ENCODE data around the gene ENPP7. TPM values are rescaled to one million over a fixed set of nuclear protein-coding genes. Genes with fewer than 3 reads are reported as not detected.

ENPP7 gene
- total RNA-seq, 1 donor from 2014 or later, result not detected

DNA sequence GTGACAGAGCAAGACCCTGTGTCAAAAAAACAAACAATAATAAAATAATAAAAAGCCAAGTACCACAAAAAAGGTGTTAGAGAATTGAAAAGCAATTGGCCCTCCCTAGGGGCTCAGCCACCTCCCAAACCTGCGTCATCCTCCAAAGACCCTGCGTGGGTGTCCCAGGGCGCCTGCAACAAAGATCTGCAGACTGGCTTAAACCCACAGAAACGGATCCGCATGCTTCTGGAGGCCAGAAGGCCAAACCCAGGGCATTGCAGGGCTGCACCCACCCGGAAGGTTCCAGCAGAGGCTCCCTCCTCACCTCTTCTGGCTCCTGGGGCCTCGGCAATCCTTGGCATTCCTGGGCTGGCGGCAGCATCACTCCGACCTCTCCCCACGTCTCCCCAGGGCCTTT, 1.5 kb downstream of the ENPP7 start:
- no peaks in the 10 kb centered on the region for H3K9me3 Mint-ChIP-seq
- H3K4me1 Mint-ChIP-seq, result peaks cover 9% of the 10 kb centered on the region
- intact Hi-C loops (cut with micrococcal nuclease), result no loop called here
- no peak for DNase-seq
- peak overlapping the region; percentile 60 for H3K4me3 Mint-ChIP-seq
- no peaks in the 10 kb centered on the region for H3K36me3 Mint-ChIP-seq (ENCODE audit: low read depth)
- no peaks in the 10 kb centered on the region for H3K27me3 Mint-ChIP-seq
- no peak overlapping the region for H3K27ac Mint-ChIP-seq

DNA sequence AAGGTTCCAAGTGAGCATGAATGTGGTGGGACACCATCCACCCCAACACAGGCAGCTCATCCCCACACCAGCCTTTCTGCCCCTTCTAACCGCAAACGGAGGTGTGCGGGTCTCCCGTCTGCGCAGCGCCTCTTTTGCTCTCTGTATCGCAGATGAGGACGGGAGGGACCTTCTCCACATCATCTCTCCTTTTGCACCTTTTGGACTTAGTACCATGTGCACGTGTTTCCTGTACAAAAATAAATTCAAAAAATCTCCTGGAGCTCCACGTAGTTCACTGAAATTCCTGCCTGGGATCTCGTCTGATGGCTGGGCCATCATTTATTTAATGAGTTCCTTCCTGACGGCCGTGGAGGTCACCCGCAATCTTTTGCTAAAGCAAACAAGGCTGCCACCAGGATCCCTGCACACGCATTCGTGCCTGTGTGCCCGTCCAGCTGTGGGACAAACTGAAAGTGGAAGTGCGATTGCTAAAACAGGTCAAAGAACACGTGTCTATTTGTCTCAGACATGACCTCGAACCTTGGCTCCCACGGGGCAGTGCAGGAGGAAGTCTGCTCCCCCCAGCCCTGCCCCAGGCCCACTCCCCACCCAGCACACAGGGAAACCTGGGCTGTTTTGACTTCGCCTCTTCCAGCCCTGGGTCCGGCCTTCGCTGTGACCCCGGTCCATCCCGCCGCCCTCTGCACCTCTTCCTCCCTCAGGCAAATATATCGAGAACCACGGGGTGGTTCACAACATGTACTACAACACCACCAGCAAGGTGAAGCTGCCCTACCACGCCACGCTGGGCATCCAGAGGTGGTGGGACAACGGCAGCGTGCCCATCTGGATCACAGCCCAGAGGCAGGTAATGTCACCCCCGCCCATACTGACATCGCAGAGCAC, 2.3 kb downstream of the ENPP7 start:
- H3K4me3 Mint-ChIP-seq, result peak overlapping the region; percentile 60
- no peaks in the 10 kb centered on the region for H3K36me3 Mint-ChIP-seq (ENCODE audit: low read depth)
- no peaks in the 10 kb centered on the region for H3K9me3 Mint-ChIP-seq
- H3K27me3 Mint-ChIP-seq, result no peaks in the 10 kb centered on the region
- peak overlapping the region; percentile 71 for H3K27ac Mint-ChIP-seq
- DNase-seq, result peak; percentile 70
- H3K4me1 Mint-ChIP-seq, result peaks cover 7% of the 10 kb centered on the region
- intact Hi-C loops (cut with micrococcal nuclease), result no loop called here

DNA sequence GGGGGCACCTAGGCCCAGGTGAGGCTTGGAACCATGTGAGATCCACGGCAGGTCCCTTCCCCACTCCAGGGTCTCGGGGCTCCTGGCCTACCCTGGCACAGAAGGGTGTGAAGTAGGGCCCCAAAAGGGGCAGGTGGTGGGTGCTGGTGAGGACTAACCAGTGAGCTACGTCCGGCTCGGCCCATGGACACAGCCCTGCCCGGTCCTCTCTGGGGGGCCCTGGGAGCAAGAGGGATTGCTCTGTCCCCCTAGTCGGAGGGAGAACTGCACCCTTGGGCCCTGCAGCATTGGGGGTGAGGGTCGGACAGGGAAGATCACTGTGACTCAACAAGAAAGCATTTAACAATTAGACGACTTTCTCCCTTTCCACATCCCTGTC, 2.9 kb downstream of the ENPP7 start:
- H3K4me1 Mint-ChIP-seq, result peaks cover 7% of the 10 kb centered on the region
- H3K36me3 Mint-ChIP-seq (ENCODE audit: low read depth), result no peaks in the 10 kb centered on the region
- H3K27me3 Mint-ChIP-seq, result peaks cover under 1% of the 10 kb centered on the region
- intact Hi-C loops (cut with micrococcal nuclease), result no loop called here
- no peak overlapping the region for H3K4me3 Mint-ChIP-seq
- no peaks in the 10 kb centered on the region for H3K9me3 Mint-ChIP-seq
- no peak for DNase-seq
- no peak overlapping the region for H3K27ac Mint-ChIP-seq

DNA sequence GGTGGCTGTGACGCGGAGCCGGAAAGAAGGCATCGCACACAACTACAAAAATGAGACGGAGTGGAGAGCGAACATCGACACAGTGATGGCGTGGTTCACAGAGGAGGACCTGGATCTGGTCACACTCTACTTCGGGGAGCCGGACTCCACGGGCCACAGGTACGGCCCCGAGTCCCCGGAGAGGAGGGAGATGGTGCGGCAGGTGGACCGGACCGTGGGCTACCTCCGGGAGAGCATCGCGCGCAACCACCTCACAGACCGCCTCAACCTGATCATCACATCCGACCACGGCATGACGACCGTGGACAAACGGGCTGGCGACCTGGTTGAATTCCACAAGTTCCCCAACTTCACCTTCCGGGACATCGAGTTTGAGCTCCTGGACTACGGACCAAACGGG, 4.4 kb downstream of the ENPP7 start:
- no peaks in the 10 kb centered on the region for H3K36me3 Mint-ChIP-seq (ENCODE audit: low read depth)
- DNase-seq, result no peak
- intact Hi-C loops (cut with micrococcal nuclease), result no loop called here
- peaks cover 7% of the 10 kb centered on the region for H3K4me1 Mint-ChIP-seq
- H3K4me3 Mint-ChIP-seq, result no peak overlapping the region
- H3K27me3 Mint-ChIP-seq, result peaks cover 14% of the 10 kb centered on the region
- H3K9me3 Mint-ChIP-seq, result no peaks in the 10 kb centered on the region
- no peak overlapping the region for H3K27ac Mint-ChIP-seq

DNA sequence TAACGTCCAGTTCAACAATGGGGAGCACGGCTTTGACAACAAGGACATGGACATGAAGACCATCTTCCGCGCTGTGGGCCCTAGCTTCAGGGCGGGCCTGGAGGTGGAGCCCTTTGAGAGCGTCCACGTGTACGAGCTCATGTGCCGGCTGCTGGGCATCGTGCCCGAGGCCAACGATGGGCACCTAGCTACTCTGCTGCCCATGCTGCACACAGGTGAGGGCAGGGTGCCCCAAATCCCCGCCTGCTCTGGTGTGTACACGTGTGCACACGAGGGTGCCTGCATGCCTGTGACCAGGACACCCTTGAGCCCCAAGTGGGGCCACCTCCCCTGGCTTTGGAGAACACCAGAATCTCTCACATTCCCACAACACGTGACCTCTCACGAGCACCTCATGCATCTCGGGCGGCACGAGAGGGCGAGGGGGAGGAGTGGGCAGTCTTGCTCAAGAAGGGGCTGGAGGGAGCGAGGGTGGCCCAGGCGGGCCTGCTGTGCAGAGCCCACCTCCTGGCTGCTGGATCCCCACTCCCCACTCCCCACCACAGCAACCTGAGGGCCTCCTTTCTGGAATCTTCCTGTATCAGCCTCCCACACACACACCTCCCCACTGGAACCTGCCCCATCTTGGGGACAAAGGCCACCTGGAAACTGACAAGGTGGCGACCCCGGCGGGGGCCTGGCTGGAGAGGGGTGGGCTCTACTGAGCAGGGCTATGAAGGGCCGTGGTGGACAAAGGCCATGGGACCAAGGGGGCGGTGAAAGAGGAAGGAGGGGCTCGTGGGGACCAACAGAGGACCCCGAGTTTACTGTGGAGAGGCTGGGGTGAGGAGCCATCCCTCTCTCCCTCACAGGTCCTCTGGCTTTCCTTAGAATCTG, 6.5 kb downstream of the ENPP7 start:
- Mint-ChIP-seq H3K9me3 (no peaks in the 10 kb centered on the region), H3K27me3 (peaks cover 21% of the 10 kb centered on the region), H3K36me3 (ENCODE audit: low read depth) (no peaks in the 10 kb centered on the region), H3K4me3 (no peak overlapping the region), H3K4me1 (peaks cover 7% of the 10 kb centered on the region), H3K27ac (no peak overlapping the region)
- no peak for DNase-seq
- intact Hi-C loops (cut with micrococcal nuclease), result no loop called here

DNA sequence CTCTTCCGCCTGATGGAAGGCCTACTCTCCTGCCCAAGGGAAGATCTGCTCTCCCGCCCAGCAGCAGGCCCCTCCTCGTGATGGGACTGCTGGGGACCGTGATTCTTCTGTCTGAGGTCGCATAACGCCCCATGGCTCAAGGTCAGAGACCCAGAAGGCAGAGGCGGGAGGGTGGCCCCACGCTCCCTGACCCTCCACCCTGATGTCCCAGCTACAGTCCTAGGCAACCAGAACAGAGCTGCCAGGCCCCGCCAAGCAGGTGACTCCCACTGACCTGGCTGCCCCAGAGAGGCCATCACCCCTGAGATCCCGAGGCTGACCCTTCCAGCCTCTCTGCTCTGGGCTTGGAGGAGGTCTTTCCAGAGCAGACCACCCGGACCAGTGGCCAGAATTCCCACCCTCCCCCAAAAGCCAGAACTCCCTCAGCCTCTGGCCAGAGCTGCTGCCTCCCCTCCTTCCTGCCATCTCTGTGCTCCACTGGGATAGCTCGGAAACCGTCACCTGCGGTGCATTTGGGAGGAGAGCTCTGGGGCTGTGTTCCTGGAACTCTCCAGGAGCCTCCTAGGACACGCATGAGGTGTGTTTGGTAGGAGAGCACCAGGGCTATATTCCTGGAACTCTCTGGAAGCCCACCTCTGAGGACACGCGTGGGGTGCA, 7.3 kb downstream of the ENPP7 start:
- Mint-ChIP-seq H3K27ac (no peak overlapping the region), H3K9me3 (no peaks in the 10 kb centered on the region), H3K4me1 (peaks cover 3% of the 10 kb centered on the region), H3K36me3 (ENCODE audit: low read depth) (no peaks in the 10 kb centered on the region), H3K27me3 (peaks cover 22% of the 10 kb centered on the region), H3K4me3 (no peak overlapping the region)
- intact Hi-C loops (cut with micrococcal nuclease), result no loop called here
- no peak for DNase-seq

DNA sequence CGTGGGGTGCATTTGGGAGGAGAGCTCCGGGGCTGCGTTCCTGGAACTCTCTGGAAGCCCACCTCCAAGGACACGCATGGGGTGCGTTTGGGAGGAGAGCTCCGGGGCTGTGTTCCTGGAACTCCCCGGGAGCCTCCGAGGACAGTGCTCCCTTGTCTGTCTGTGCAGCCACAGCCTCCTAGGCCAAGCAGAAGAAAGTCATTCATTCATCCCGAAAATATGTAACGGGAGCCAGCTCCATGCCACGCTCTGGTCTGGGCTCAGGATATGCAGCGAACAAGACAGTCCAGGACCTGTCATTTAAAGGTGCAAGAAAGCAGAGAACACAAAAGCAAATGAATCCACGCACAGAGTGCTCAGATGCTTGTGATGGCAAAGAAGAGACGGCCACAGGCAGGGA, 7.9 kb downstream of the ENPP7 start:
- Mint-ChIP-seq H3K4me1 (no peaks in the 10 kb centered on the region), H3K27ac (no peak overlapping the region), H3K36me3 (ENCODE audit: low read depth) (no peaks in the 10 kb centered on the region), H3K27me3 (peaks cover 25% of the 10 kb centered on the region), H3K4me3 (no peak overlapping the region), H3K9me3 (no peaks in the 10 kb centered on the region)
- intact Hi-C loops (cut with micrococcal nuclease), result no loop called here
- DNase-seq, result no peak

DNA sequence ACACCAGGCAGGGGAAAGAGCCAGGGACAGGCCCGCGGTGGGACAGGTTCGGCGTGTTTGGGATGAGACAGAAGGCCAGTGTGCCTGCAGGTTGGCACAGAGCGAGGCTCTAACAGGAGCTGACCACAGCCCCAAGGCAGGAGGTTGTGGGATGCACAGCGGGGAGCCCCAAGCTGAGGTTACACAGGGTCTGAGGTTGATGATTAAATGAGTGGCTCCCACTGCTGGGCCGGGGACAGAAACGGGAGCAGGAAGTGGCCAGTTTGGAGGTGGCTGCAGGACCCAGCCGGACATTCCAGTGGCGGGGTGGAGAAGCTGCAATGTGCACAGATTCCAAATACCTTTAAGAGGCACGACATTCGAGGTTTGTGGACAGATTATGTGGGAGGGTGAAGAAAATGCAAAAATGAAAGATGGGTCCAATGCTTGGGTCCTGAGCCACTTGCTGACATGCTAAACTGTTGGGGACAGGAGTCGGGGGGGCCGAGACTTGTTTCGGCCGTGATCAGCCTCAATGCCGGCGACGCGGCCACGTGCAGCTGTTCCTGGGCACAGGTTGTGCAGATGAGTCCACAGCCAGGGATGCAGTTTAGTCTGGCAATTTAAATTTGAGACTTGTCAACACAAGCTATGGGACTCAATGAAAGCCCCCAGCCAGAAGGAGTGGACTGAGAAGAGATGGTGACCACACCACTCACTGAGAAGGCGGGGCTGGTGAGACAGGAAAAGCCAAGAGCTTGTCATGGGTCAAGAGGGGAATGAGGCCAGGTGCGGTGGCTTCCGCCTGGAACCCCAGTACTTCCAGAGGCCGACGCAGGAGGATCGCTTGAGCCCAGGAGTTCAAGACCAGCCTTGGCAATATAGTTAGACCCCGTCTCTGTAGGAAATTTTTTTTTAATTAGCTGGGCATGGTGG, 8.7 kb downstream of the ENPP7 start:
- H3K27me3 Mint-ChIP-seq, result peaks cover 25% of the 10 kb centered on the region
- no peak for DNase-seq
- no peak overlapping the region for H3K27ac Mint-ChIP-seq
- H3K4me3 Mint-ChIP-seq, result no peak overlapping the region
- no peaks in the 10 kb centered on the region for H3K9me3 Mint-ChIP-seq
- no peaks in the 10 kb centered on the region for H3K4me1 Mint-ChIP-seq
- intact Hi-C loops (cut with micrococcal nuclease), result no loop called here
- H3K36me3 Mint-ChIP-seq (ENCODE audit: low read depth), result no peaks in the 10 kb centered on the region

DNA sequence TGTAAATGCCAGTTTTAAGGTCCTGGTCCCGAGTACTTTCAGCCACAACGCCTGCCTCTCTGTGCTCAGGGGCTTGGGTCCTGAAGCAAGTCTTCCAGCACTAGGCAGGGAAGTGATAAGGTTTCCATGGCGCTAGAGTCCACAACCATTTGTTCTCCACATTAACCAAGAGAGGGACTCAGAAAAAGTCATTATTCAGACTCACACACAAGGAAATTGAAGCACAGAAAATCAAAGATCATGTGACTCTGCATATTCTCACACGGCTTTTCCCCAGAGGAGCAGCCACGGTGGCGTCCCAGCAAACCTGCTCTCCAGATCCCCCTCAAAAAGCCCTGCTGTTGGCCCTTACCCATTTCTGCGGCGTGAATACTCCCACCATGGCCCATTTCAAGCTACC, 9.7 kb downstream of the ENPP7 start:
- Mint-ChIP-seq H3K36me3 (ENCODE audit: low read depth) (no peaks in the 10 kb centered on the region), H3K27me3 (peaks cover 25% of the 10 kb centered on the region), H3K27ac (no peak overlapping the region), H3K4me1 (peaks cover 2% of the 10 kb centered on the region), H3K9me3 (no peaks in the 10 kb centered on the region), H3K4me3 (no peak overlapping the region)
- intact Hi-C loops (cut with micrococcal nuclease), result no loop called here
- no peak for DNase-seq

DNA sequence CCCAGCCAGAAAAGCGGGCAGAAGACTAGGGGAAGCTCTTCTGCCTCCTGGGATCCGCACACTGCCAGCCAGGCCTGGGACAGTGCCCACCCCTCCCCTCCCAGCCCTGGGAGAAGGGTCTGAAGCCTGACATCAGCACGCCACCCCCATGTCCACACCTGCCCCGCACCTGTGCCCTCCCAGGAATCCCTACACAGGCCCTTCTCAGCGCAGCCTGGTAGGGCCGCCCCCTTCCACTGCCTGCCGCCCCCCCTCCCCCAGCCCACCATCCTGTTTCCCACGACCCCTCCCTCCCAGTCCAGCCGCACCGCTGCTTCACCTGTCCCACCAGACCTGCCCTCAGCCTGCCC, 10.6 kb downstream of the ENPP7 start:
- Mint-ChIP-seq H3K27me3 (peaks cover 28% of the 10 kb centered on the region), H3K9me3 (no peaks in the 10 kb centered on the region), H3K36me3 (ENCODE audit: low read depth) (no peaks in the 10 kb centered on the region), H3K27ac (no peak overlapping the region), H3K4me3 (no peak overlapping the region), H3K4me1 (peaks cover 9% of the 10 kb centered on the region)
- intact Hi-C loops (cut with micrococcal nuclease), result no loop called here
- DNase-seq, result no peak

DNA sequence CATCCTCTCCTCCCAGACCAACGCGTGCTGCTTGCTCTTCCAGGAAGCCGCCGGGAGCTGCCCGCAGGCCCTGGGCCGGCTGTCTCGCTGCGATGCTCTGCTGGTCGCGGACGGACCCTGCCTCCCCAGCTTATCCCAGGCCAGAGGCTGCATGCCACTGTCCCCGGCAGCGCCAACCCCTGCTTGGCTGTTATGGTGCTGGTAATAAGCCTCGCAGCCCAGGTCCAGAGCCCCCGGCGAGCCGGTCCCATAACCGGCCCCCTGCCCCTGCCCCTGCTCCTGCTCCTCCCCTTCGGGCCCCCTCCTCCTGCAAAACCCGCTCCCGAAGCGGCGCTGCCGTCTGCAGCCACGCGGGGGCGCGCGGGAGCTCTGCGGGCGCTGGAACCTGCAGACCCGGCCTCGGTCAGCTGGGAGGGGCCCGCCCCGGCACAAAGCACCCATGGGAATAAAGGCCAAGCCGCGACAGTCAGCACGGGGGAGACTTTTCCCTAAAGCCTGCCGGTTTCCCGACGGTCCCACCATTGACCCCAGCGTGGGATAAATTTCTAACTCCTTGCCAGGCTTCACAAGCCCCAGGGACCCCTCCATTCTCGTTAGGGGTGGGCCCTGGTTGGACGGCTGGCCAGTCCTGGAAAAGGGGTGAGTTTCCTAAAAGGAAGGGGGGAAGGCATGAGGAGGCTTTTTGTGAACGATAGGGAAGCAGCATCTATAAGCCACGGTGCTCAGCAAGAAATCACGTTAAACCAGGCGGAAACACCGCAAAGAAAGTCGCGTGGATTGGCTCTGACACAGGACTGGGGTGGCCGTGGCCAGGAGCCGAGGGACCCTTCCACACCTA, 11.2 kb downstream of the ENPP7 start:
- Mint-ChIP-seq H3K27ac (no peak overlapping the region), H3K4me1 (peaks cover 10% of the 10 kb centered on the region), H3K27me3 (peaks cover 32% of the 10 kb centered on the region), H3K4me3 (no peak overlapping the region), H3K9me3 (no peaks in the 10 kb centered on the region), H3K36me3 (ENCODE audit: low read depth) (no peaks in the 10 kb centered on the region)
- peak; percentile 95 for DNase-seq
- intact Hi-C loops (cut with micrococcal nuclease), result loop anchor here (2.0 kb wide), 1 partner anchor 251 kb away; no protein-coding TSS in a partner anchor

DNA sequence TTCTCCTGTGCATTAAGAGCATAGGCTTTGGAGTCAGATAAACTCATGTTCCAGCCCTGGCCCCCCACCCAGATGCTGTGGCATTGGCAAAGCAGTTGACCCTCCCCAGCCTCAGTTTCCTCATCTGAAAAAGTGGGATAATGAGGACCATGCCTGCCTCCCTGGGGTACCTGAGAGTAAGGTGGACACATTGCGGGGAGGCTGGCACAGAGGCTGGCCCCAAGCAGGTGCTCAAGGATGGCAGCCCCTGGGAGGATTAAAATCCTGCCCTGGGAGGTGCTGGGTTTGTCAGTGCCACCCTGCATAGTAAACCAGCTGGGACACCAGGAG, 11.8 kb downstream of the ENPP7 start:
- intact Hi-C loops (cut with micrococcal nuclease), result loop anchor here (2.0 kb wide), 1 partner anchor 250 kb away; no protein-coding TSS in a partner anchor
- Mint-ChIP-seq H3K27ac (no peak overlapping the region), H3K27me3 (peaks cover 35% of the 10 kb centered on the region), H3K4me1 (peaks cover 10% of the 10 kb centered on the region), H3K36me3 (ENCODE audit: low read depth) (no peaks in the 10 kb centered on the region), H3K4me3 (no peak overlapping the region), H3K9me3 (no peaks in the 10 kb centered on the region)
- no peak for DNase-seq
